Right atrium auricular region (tissue), 2 donors: ENCODE results near the gene CACNA1C. TPM values are rescaled to one million over a fixed set of nuclear protein-coding genes. Genes with fewer than 3 reads are reported as not detected.

ENCODE experiments used
- DNase-seq: peaks from one replicate; pipeline ENCODE4 v3.0.0-alpha.2; 2019; ENCODE audit warnings: low spot score
- H3K27ac ChIP-seq, 2 donors: fragments of 200-600 bp; sonication (generic); 1 replicate in 1 of 2; 2 replicates in 1 of 2; pipeline ENCODE4 v1.5.1; 2016 to 2019
- H3K27me3 ChIP-seq, 2 donors: fragments of 200-600 bp; sonication (generic); one replicate each; pipeline versions ENCODE4 v1.5.1 to v1.6.0; 2017 to 2019
- H3K36me3 ChIP-seq: fragments of 200-600 bp; sonication (generic); one replicate; pipeline ENCODE4 v1.5.1; 2016
- H3K4me1 ChIP-seq, 2 donors: fragments of 200-600 bp; sonication (generic); one replicate each; pipeline versions ENCODE4 v1.5.1 to v1.6.0; 2017 to 2019
- H3K4me3 ChIP-seq, 2 donors: fragments of 200-600 bp; sonication (generic); 1 replicate in 1 of 2; 2 replicates in 1 of 2; pipeline ENCODE4 v1.5.1; 2017 to 2019; ENCODE audit warnings: mild to moderate bottlenecking in 1 of 2, moderate library complexity in 1 of 2
- H3K9me3 ChIP-seq, 2 donors: fragments of 200-600 bp; sonication (generic); one replicate each; pipeline ENCODE4 v1.5.1; 2019
- total RNA-seq, 2 donors: library from RNA; depleted of rRNA; stranded (reverse); fragments of >200 nt; gene quantifications; one replicate each; pipeline ENCODE4 v1.1.0, GENCODE V29; 2016
- TF ChIP-seq, protein P1 (sequence below), 2 donors: fragments of 200-600 bp; sonication (generic); IDR thresholded peaks; one replicate each; pipeline ENCODE4 v1.5.1; 2019; ENCODE audit warnings: antibody characterized with exemption in 2 of 2

The CACNA1C gene
- total RNA-seq, 2 donors from 2014 or later: 83.1 to 93.6 TPM

DNA sequence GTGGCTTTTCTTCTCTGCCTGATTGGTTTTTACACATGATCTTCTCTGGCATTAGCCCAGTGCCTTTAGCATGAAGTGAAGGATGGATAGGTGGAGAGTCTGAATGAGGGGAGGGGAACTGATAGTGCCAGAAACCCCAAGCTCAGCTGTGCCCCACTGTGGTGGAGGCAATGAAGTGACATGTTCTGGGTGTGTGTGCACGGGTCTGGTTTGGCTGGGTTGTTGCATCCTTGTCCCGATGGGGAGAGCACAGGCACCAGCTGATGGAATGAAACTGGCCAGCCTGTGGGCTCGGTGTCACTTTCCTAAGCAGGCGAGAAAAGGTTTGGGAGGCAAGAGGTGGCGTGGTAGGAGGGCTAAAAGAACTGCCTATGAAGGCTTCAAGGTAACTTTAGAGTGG is 65.3 kb downstream of the CACNA1C start:
- Histone ChIP-seq H3K27ac (peak overlapping the region; percentile 34 to 55), H3K36me3 (peaks cover 69% of the 10 kb centered on the region), H3K4me1 (peaks cover 0 to 29% of the 10 kb centered on the region in 2 donors)

DNA sequence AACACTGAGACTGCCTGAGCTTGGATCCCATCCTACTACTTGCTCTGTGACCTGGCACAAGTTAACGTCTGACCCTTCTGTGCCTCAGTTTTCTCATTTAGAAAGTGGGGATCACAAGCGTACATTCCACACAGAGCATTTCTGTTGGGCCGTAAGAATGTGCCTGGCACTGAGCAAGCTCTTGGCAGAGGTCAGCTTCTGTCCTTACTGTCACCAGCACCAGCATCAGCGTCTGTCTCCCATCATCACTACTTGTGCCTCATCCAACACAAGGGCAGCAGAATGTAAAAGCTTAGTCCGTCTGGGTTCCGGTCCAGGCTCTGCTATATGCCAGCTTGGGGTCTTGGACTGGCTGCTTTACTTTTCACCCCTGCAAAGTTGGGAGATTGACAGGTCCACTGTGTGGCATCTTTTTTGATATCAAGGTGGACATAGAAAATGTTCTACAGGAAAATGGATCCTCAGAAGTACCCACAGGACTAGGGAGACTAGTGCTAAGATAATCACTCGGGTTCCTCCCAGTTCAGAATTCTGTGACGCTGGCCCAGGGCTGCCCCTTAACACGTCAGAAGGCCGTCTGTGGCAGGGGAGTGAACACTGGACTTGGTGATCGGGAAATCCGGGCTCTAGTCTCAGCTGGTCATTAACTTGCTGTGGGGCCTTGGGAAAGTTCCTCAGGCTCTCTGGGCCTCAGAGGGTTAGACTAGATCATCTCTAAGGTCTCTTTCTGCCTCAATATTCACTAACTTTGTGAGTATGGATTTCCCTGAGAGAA is 65.9 kb downstream of the CACNA1C start:
- peak overlapping the region; percentile 34 to 55 for H3K27ac ChIP-seq
- DNase-seq: no peak
- H3K9me3 ChIP-seq: no peaks in the 10 kb centered on the region
- H3K27me3 ChIP-seq: no peaks in the 10 kb centered on the region
- peaks cover 69% of the 10 kb centered on the region for H3K36me3 ChIP-seq
- no peak overlapping the region for H3K4me3 ChIP-seq
- TF ChIP-seq, protein P1, sequence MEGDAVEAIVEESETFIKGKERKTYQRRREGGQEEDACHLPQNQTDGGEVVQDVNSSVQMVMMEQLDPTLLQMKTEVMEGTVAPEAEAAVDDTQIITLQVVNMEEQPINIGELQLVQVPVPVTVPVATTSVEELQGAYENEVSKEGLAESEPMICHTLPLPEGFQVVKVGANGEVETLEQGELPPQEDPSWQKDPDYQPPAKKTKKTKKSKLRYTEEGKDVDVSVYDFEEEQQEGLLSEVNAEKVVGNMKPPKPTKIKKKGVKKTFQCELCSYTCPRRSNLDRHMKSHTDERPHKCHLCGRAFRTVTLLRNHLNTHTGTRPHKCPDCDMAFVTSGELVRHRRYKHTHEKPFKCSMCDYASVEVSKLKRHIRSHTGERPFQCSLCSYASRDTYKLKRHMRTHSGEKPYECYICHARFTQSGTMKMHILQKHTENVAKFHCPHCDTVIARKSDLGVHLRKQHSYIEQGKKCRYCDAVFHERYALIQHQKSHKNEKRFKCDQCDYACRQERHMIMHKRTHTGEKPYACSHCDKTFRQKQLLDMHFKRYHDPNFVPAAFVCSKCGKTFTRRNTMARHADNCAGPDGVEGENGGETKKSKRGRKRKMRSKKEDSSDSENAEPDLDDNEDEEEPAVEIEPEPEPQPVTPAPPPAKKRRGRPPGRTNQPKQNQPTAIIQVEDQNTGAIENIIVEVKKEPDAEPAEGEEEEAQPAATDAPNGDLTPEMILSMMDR (IDR thresholded peaks at IDR 0.05): no peak
- H3K4me1 ChIP-seq: peaks cover 0 to 23% of the 10 kb centered on the region in 2 donors

More for the DNA sequence above, 65.3 kb downstream of the CACNA1C start:
- Histone ChIP-seq H3K27me3 (no peaks in the 10 kb centered on the region), H3K9me3 (no peaks in the 10 kb centered on the region), H3K4me3 (no peak overlapping the region)
- TF ChIP-seq, protein P1 (IDR thresholded peaks at IDR 0.05): no peak
- no peak for DNase-seq

DNA sequence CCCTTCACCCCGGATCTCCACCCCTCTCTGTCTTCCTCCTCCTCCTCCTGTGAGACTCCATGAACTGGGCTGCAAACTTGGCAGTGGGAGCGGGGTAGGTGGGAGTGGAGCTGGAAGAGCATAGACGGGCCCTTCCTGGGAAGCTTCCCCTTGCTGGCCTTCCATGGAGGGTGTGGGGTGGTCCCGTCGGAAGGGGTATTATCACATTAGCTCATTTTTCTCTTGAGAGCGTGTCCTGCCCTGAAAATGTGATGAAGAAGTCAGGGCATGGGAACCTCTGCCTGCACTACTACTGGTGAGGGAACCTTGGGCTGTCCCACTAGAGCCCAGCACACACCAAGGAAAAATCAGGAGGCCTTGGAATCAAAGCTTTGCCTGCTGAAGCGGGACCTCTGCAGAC is 66.5 kb downstream of the CACNA1C start:
- Histone ChIP-seq H3K4me3 (no peak overlapping the region), H3K36me3 (peaks cover 71% of the 10 kb centered on the region), H3K4me1 (peaks cover 0 to 17% of the 10 kb centered on the region in 2 donors), H3K27ac (peak overlapping the region; percentile 34 to 55), H3K27me3 (no peaks in the 10 kb centered on the region), H3K9me3 (no peaks in the 10 kb centered on the region)
- no peak for DNase-seq
- TF ChIP-seq, protein P1 (IDR thresholded peaks at IDR 0.05): no peak

DNA sequence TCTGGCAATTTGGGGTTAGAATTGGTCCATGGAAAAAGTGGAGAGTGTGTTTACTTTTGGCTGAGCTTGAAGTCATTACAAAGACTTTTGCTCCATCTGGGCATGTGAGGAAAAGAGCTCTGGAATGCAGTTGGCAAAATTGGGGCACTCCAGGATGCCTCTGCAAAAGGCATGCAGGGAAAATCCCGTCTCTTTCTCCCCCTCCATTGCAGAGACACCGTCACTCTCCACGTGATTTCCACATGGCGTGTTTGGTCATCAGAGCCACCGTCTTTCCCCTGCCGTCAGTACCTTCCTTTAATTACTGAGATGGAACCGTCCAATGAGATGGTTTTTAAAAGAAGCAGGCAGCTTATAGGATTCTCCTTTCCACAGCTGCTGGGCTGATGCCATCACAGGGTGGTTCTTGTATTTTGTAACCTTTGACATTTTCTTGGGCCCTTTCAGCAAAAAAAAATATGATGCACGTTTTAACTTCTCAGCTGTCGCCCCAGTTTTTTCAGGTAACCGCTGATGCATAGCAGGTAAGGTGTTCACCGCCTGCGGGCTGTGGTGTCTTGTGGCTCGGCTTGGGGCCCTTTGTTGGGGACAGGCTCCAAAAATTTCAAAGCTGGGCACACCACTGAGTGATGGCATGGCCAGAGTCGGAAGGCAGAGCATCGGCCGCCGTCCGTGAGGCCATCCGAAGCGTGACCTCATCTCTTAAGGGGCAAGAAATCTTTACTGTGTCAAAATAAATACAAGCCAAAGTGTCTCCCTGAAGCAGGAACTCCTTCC is 68.4 kb downstream of the CACNA1C start:
- H3K4me1 ChIP-seq: peaks cover 0 to 19% of the 10 kb centered on the region in 2 donors

DNA sequence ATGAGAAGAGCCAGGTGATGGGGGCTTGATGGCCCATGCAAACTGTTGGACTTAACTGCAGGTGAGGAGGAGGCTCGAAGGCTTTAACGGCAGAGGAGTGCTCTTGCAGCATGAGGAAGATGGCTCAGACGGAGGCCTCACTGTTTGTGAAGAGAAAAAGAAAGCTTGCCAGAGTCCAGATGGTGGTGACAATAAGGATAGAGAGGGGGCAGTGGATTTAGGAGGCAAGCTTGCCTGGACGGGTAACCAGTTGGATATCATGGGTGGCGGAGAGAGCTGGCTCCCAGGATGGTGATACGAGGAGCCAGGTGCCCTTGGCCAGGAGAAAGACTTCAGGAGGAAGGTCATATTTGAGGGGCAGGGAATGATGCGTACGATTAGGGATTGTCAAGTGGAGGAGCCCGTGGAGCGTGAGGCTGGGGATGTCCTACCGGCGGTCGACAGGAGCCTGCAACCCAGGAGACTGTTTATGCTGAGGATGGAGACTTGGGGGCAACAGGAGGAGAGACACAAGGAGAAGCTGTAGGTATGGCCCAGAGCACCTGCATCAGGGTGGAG is 71.8 kb downstream of the CACNA1C start:
- TF ChIP-seq, protein P1 (IDR thresholded peaks at IDR 0.05): no peak
- H3K27ac ChIP-seq: no peak overlapping the region
- H3K36me3 ChIP-seq: peaks cover 46% of the 10 kb centered on the region
- no peak overlapping the region for H3K4me3 ChIP-seq
- H3K27me3 ChIP-seq: no peaks in the 10 kb centered on the region
- H3K9me3 ChIP-seq: no peaks in the 10 kb centered on the region
- DNase-seq: no peak
- peaks cover 0 to 20% of the 10 kb centered on the region in 2 donors for H3K4me1 ChIP-seq

More for the DNA sequence above, 68.4 kb downstream of the CACNA1C start:
- no peak overlapping the region for H3K4me3 ChIP-seq
- no peaks in the 10 kb centered on the region for H3K27me3 ChIP-seq
- no peak overlapping the region for H3K27ac ChIP-seq
- DNase-seq: no peak
- TF ChIP-seq, protein P1 (IDR thresholded peaks at IDR 0.05): no peak
- peaks cover 66% of the 10 kb centered on the region for H3K36me3 ChIP-seq
- no peaks in the 10 kb centered on the region for H3K9me3 ChIP-seq
